Uterine smooth muscle cell (primary cell): ENCODE measurements around the gene RAB3IP. TPM values are rescaled to one million over a fixed set of nuclear protein-coding genes. Genes with fewer than 3 reads are reported as not detected.

Source experiments
- total RNA-seq: library from RNA; depleted of rRNA; stranded (reverse); fragments of >200 nt; gene quantifications from 2 replicates; pipeline ENCODE4 v1.2.3, GENCODE V29; 2014

Gene RAB3IP
- total RNA-seq = 12.7 and 14.1 TPM in 2 replicates

GRCh38 chr12:69738351-69739286, at the start of gene RAB3IP:
Gene RAB3IP, plus strand, starts transcription at chr12:69738860. Its CDS starts 16,549 bp downstream, at chr12:69755409.

DNA sequence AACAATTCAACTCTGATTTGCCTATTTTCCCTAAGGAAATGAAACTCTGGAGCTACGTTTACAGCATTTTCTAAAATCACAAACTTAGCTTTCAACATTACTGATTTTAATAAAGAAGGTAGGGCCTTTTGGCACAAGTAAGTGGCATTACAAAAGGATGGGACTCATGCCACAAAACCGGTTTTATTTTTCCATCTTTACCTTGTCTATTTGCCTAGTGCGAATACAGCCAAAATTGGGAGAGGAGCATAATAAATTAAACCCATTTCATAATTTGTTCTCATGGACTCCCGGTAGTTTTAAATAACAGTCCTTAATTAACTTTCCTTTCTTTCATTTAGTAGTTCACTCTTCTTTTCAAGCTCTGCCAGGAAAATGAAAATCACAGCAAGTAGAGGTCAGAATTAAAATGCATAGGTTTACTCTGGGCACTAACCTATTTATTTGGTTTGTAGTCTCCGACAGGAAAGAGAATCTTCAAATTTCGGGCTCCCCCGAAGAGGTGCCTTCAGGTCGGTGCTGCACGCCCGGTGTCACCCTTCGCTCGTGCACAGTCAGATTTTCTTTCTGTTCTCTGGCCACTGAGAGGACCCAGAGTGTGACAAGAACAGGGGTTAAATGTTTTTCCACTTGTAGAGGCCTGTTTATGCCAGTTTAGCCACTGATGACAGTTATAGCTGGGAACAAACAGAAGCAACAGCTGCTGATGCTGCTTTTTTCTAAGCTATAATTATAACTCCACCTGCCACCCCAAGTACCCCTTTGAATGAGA, 39.7 kb upstream of the RAB3IP start, which contains the start of gene BEST3:
Gene BEST3 (minus strand): TSS at position 535 of the 772 bp plus-strand sequence. CDS start 1,505 bp downstream, outside the sequence.

DNA sequence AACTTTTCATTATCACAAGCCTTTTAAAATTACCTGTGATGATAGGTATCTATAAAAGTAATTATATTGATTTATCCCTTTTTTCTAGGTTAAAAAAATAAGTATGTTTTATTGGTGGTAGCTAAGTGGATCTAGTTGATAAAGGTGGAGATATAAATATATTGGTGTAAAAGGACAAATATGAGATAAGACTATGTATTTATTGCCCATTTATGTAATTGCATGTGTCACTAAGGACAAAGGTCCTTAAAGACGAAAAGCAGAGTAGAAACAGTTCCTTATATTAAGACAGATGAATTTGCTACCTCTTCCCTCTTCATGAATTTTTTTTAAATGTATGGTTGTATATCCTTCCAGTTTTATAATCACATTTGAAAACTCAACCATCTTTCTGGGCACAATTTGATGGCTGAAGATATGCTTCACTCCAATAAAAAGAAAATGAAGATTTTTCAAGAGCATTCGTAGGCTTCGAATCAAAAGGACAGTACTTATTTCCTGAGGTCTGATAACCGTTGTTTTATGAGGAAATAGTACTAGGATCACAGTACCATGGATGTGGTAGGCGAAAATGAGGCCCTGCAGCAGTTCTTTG, 86.4 kb downstream of the RAB3IP start, which contains the start of gene MYRFL:
Gene MYRFL (plus strand): TSS at position 262 of the 595 bp plus-strand sequence. CDS start 291 bp downstream, at position 553.

Other genes with a start within 250 kb of the RAB3IP start
- 229 and 445 TPM in 2 replicates for gene CCT2, start 153.4 kb upstream of the RAB3IP start, total RNA-seq
- gene LRRC10, start 128.0 kb upstream of the RAB3IP start, total RNA-seq = not detected in 2 replicates
- 0.12 TPM in 1 of 2 replicates, not detected in the other for gene BEST3, start 39.6 kb upstream of the RAB3IP start, total RNA-seq
- gene MYRFL, start 86.4 kb downstream of the RAB3IP start, total RNA-seq = not detected in 2 replicates